K562 (cell line): ENCODE data around the gene SNX9. TPM values are rescaled to one million over a fixed set of nuclear protein-coding genes. Genes with fewer than 3 reads are reported as not detected.

Experiments used
- ATF6 ChIP-seq: sonication (generic); formaldehyde crosslinking; IDR thresholded peaks from 2 replicates; pipeline ENCODE4 v1.4.0; 2020; ENCODE audit warnings: mild to moderate bottlenecking, missing genetic modification reagents
- CBX8 ChIP-seq: fragments of 200-600 bp; sonication (generic); IDR thresholded peaks from 2 replicates; pipeline ENCODE4 v1.6.1; 2012; ENCODE audit warnings: borderline replicate concordance, mixed run types, low read depth, mild to moderate bottlenecking, moderate library complexity, mixed read lengths, low read length, control low read depth, inconsistent platforms; ENCODE audit not compliant: poor library complexity, severe bottlenecking; ENCODE audit errors: extremely low read depth
- ETV6 ChIP-seq, 3 experiments: fragments of 150-350 bp in 1 of 3; sonication (generic) in 1 of 3; formaldehyde crosslinking in 1 of 3; IDR thresholded peaks; 2 replicates each; pipeline versions ENCODE4 v1.6.1 to v1.8.0; 2014 to 2022; ENCODE audit warnings: borderline replicate concordance in 2 of 3, low read depth in 2 of 3, antibody characterized with exemption in 1 of 3, low read length in 1 of 3, mild to moderate bottlenecking in 1 of 3, missing genetic modification reagents in 1 of 3
- HINFP ChIP-seq: fragments of 450-650 bp; conservative IDR thresholded peaks from 2 replicates; pipeline ENCODE4 v1.6.1; 2016; ENCODE audit warnings: missing genetic modification characterization, low read depth, mild to moderate bottlenecking, control low read depth, missing compliant biosample characterization
- KAT7 ChIP-seq: sonication (generic); formaldehyde crosslinking; IDR thresholded peaks from 2 replicates; pipeline ENCODE4 v1.8.0; 2022; ENCODE audit warnings: missing genetic modification reagents, mild to moderate bottlenecking, borderline replicate concordance
- KDM1A ChIP-seq, 2 experiments: fragments of 450-650 bp; IDR thresholded peaks; 2 replicates each; pipeline ENCODE4 v1.6.1; 2016; ENCODE audit warnings: mild to moderate bottlenecking in 2 of 2
- MAX ChIP-seq: sonication (generic); formaldehyde crosslinking; IDR thresholded peaks from 2 replicates; pipeline ENCODE4 v1.9.0; 2022; ENCODE audit warnings: mild to moderate bottlenecking, missing genetic modification reagents
- MBD2 ChIP-seq: sonication (generic); IDR thresholded peaks from 2 replicates; pipeline ENCODE4 v1.6.1; 2016; ENCODE audit warnings: low read depth, borderline replicate concordance
- NFIX ChIP-seq: fragments of 250-450 bp; sonication (Bioruptor Pico); IDR thresholded peaks from 2 replicates; pipeline ENCODE4 v1.4.0; 2020; ENCODE audit warnings: low read depth, mild to moderate bottlenecking, moderate library complexity
- NR4A1 ChIP-seq, 2 experiments: fragments of 250-450 bp in 1 of 2; fragments of 450-650 bp in 1 of 2; sonication (Bioruptor Pico) in 1 of 2; IDR thresholded peaks; 2 replicates each; pipeline versions ENCODE4 v1.4.0 to v1.6.1; 2016 to 2020; ENCODE audit warnings: mild to moderate bottlenecking in 2 of 2, missing compliant biosample characterization in 1 of 2, missing genetic modification characterization in 1 of 2, moderate library complexity in 1 of 2
- PHB ChIP-seq: fragments of 250-450 bp; sonication (Bioruptor Pico); IDR thresholded peaks from 2 replicates; pipeline ENCODE4 v1.5.0; 2021
- POLR2G ChIP-seq: fragments of 200-400 bp; formaldehyde crosslinking; IDR thresholded peaks from 2 replicates; pipeline ENCODE4 v1.6.1; 2017; ENCODE audit warnings: low read depth, mild to moderate bottlenecking, antibody characterized with exemption, low read length, moderate library complexity
- PRPF4 ChIP-seq: fragments of 200-400 bp; formaldehyde crosslinking; IDR thresholded peaks from one replicate; pipeline ENCODE4 v1.6.1; 2017; ENCODE audit warnings: low read length, low read depth, mild to moderate bottlenecking; ENCODE audit not compliant: insufficient read depth, poor library complexity, severe bottlenecking
- RBFOX2 ChIP-seq: fragments of 200-400 bp; formaldehyde crosslinking; IDR thresholded peaks from 2 replicates; pipeline ENCODE4 v1.6.1; 2017; ENCODE audit warnings: low read depth, mild to moderate bottlenecking, low read length, moderate library complexity
- RBM39 ChIP-seq: fragments of 200-400 bp; formaldehyde crosslinking; optimal IDR thresholded peaks from 2 replicates; pipeline ENCODE3; 2018; ENCODE audit warnings: low read depth, low read length
- RHOXF2B ChIP-seq: fragments of 250-450 bp; sonication (Bioruptor Pico); conservative IDR thresholded peaks from 2 replicates; pipeline ENCODE4 v1.5.1; 2021
- SRSF3 ChIP-seq: fragments of 200-400 bp; formaldehyde crosslinking; IDR thresholded peaks from 2 replicates; pipeline ENCODE4 v1.6.1; 2016; ENCODE audit warnings: mild to moderate bottlenecking, low read length, moderate library complexity; ENCODE audit not compliant: insufficient read depth
- STAG1 ChIP-seq: sonication (generic); formaldehyde crosslinking; IDR thresholded peaks from 2 replicates; pipeline ENCODE4 v1.5.0; 2020; ENCODE audit warnings: missing genetic modification reagents, borderline replicate concordance
- TCF7L2 ChIP-seq: fragments of 150-350 bp; IDR thresholded peaks from 2 replicates; pipeline ENCODE4 v1.6.1; 2016; ENCODE audit warnings: low read depth, mild to moderate bottlenecking, low read length, moderate library complexity
- TCFL5 ChIP-seq: fragments of 250-450 bp; sonication (Bioruptor Pico); conservative IDR thresholded peaks from 2 replicates; pipeline ENCODE4 v1.6.1; 2021; ENCODE audit warnings: mild to moderate bottlenecking, moderate library complexity, matching md5 sums
- ZNF124 ChIP-seq: sonication (generic); formaldehyde crosslinking; IDR thresholded peaks from 2 replicates; pipeline ENCODE4 v1.8.1; 2022; ENCODE audit warnings: missing genetic modification reagents
- ZNF280A ChIP-seq: fragments of 450-650 bp; IDR thresholded peaks from 2 replicates; pipeline ENCODE4 v1.6.1; 2018; ENCODE audit warnings: mild to moderate bottlenecking, low read depth; ENCODE audit not compliant: partially characterized antibody
- polyA plus RNA-seq, 8 experiments: library from polyadenylated mRNA; depleted of rRNA in 4 of 8; stranded (reverse) in 5 of 8; unstranded in 3 of 8; fragments of >200 nt; fragmentation: Nextera tagmentation in 2 of 8; fragmentation: Illumina TruSeq in 1 of 8; extraction: Ambion mirVana in 2 of 8; extraction: Trizol in 1 of 8; gene quantifications; 2 replicates each; pipeline versions ENCODE4 v1.2.1 to v1.2.3, GENCODE V29; 2011 to 2014; ENCODE audit warnings: inconsistent platforms in 1 of 8, missing spikeins in 1 of 8
- total RNA-seq, 7 experiments: library from RNA; depleted of rRNA in 6 of 7; stranded (reverse); fragments of >200 nt in 6 of 7; fragmentation: Illumina TruSeq in 2 of 7; extraction: Trizol in 2 of 7; gene quantifications; 2 replicates each; pipeline versions ENCODE4 v1.2.1 to v1.2.3, GENCODE V29; 2011 to 2021; ENCODE audit warnings: low replicate concordance in 1 of 7

The SNX9 gene
- total and polyA plus RNA-seq, 9 of the 15 experiments (the other 6 are each of a cell fraction or from before 2014, with no cell fraction given) = 6.0 to 81.7 (median 57.1) TPM

GRCh38 chr6:157906537-157907061, 83.6 kb downstream of the SNX9 start (continued):
- no peak for TF ChIP-seq ZNF280A
- no peak for TF ChIP-seq MAX
- TF ChIP-seq SRSF3 = no peak
- no peak for TF ChIP-seq KAT7 (CRISPR knock-in tag)
- no peak for TF ChIP-seq RHOXF2B (CRISPR knock-in tag)
- no peak for TF ChIP-seq PHB (CRISPR knock-in tag)
- TF ChIP-seq NR4A1 (CRISPR knock-in tag; IDR thresholded peaks at IDR 0.05) = no peak
- TF ChIP-seq NR4A1 (tag; IDR thresholded peaks at IDR 0.05) = no peak
- TF ChIP-seq PRPF4 = no peak
- TF ChIP-seq MBD2 = no peak
- TF ChIP-seq CBX8 = no peak
- no peak for TF ChIP-seq TCFL5
- no peak for TF ChIP-seq STAG1 (CRISPR knock-in tag)
- no peak for TF ChIP-seq RBM39
- no peak for TF ChIP-seq TCF7L2
- TF ChIP-seq HINFP (tag) = no peak
- no peak for TF ChIP-seq NFIX
- TF ChIP-seq POLR2G = no peak
- TF ChIP-seq ATF6 = no peak
- TF ChIP-seq ZNF124 (CRISPR knock-in tag) = no peak
- TF ChIP-seq KDM1A (IDR thresholded peaks at IDR 0.05) = no peak
- no peak for TF ChIP-seq RBFOX2
- no peak for TF ChIP-seq ETV6 (IDR thresholded peaks at IDR 0.05; ENCODE audit: borderline replicate concordance in 1 of 2, low read depth in 2 of 2, low read length in 1 of 2)
- TF ChIP-seq ETV6 (CRISPR knock-in tag; IDR thresholded peaks at IDR 0.05; ENCODE audit: borderline replicate concordance) = no peak
